Measurements from ENCODE around the gene WDR64. TPM values are rescaled to one million over a fixed set of nuclear protein-coding genes. Genes with fewer than 3 reads are reported as not detected.
"Not testable (repeated sequence)": the region's sequence is repeated elsewhere in the genome, so short reads cannot be mapped to it uniquely, and the experiment has no call there.

WDR64 gene
- total RNA-seq, 2 experiments from 2014 or later: 0.12 TPM

- CTCF ChIA-PET; H3K4me1 Mint-ChIP-seq; DNase-seq; H3K9me3 Mint-ChIP-seq (ENCODE audit: low read depth); H3K36me3 Mint-ChIP-seq; H3K27ac Mint-ChIP-seq; H3K4me3 Mint-ChIP-seq; H3K27me3 Mint-ChIP-seq; ATAC-seq: not testable (repeated sequence)
These were observed 29.9 kb downstream of the WDR64 start for GRCh38 chr1:241681861-241682448.

- Mint-ChIP-seq H3K9me3 (ENCODE audit: low read depth) (no peaks in the 10 kb centered on the region), H3K27ac (no peak overlapping the region), H3K4me3 (no peak overlapping the region), H3K27me3 (no peaks in the 10 kb centered on the region), H3K36me3 (no peaks in the 10 kb centered on the region), H3K4me1 (peaks cover under 1% of the 10 kb centered on the region)
- CTCF ChIA-PET: no interaction called here
- no peak for DNase-seq
- ATAC-seq: no peak
These were observed 30.8 kb downstream of the WDR64 start for GRCh38 chr1:241682921-241683320.

GRCh38 chr1:241684108-241684507, 32.0 kb downstream of the WDR64 start:
- no peak overlapping the region for H3K27ac Mint-ChIP-seq
- no peak for ATAC-seq
- H3K9me3 Mint-ChIP-seq (ENCODE audit: low read depth): no peaks in the 10 kb centered on the region

GRCh38 chr1:241688940-241689368, 36.9 kb downstream of the WDR64 start:
- Mint-ChIP-seq H3K4me3 (no peak overlapping the region), H3K36me3 (peaks cover 2% of the 10 kb centered on the region), H3K27me3 (no peaks in the 10 kb centered on the region), H3K9me3 (ENCODE audit: low read depth) (no peaks in the 10 kb centered on the region), H3K4me1 (no peaks in the 10 kb centered on the region), H3K27ac (no peak overlapping the region)
- DNase-seq (no peak), ATAC-seq (no peak)
- CTCF ChIA-PET: no interaction called here

More at GRCh38 chr1:241684108-241684507, 32.0 kb downstream of the WDR64 start:
- no peaks in the 10 kb centered on the region for H3K36me3 Mint-ChIP-seq
- CTCF ChIA-PET: no interaction called here
- H3K4me1 Mint-ChIP-seq: no peaks in the 10 kb centered on the region
- no peak overlapping the region for H3K4me3 Mint-ChIP-seq
- DNase-seq: no peak
- no peaks in the 10 kb centered on the region for H3K27me3 Mint-ChIP-seq

GRCh38 chr1:241695246-241696171, 43.4 kb downstream of the WDR64 start:
- no peaks in the 10 kb centered on the region for H3K4me1 Mint-ChIP-seq
- DNase-seq: no peak
- H3K4me3 Mint-ChIP-seq: no peak overlapping the region
- no peak for ATAC-seq
- no peak overlapping the region for H3K27ac Mint-ChIP-seq
- no peaks in the 10 kb centered on the region for H3K9me3 Mint-ChIP-seq (ENCODE audit: low read depth)
- CTCF ChIA-PET: no interaction called here
- H3K36me3 Mint-ChIP-seq: no peaks in the 10 kb centered on the region
- H3K27me3 Mint-ChIP-seq: no peaks in the 10 kb centered on the region

GRCh38 chr1:241696172-241696814, 44.2 kb downstream of the WDR64 start:
- CTCF ChIA-PET: no interaction called here
- Mint-ChIP-seq H3K4me3 (no peak overlapping the region), H3K9me3 (ENCODE audit: low read depth) (no peaks in the 10 kb centered on the region), H3K4me1 (peaks cover 3% of the 10 kb centered on the region), H3K27me3 (no peaks in the 10 kb centered on the region), H3K36me3 (peaks cover 2% of the 10 kb centered on the region), H3K27ac (no peak overlapping the region)
- no peak for DNase-seq
- no peak for ATAC-seq

- no peak for ATAC-seq
- Mint-ChIP-seq H3K4me3 (no peak overlapping the region), H3K27ac (no peak overlapping the region), H3K27me3 (no peaks in the 10 kb centered on the region), H3K36me3 (peaks cover 2% of the 10 kb centered on the region), H3K9me3 (ENCODE audit: low read depth) (no peaks in the 10 kb centered on the region), H3K4me1 (peaks cover 9% of the 10 kb centered on the region)
- no peak for DNase-seq
- CTCF ChIA-PET: no interaction called here
These were observed 44.9 kb downstream of the WDR64 start for GRCh38 chr1:241696815-241697639.

- no peak for DNase-seq
- H3K27ac Mint-ChIP-seq: no peak overlapping the region
- H3K36me3 Mint-ChIP-seq: peaks cover 2% of the 10 kb centered on the region
- H3K4me3 Mint-ChIP-seq: no peak overlapping the region
- no peaks in the 10 kb centered on the region for H3K27me3 Mint-ChIP-seq
- H3K9me3 Mint-ChIP-seq (ENCODE audit: low read depth): no peaks in the 10 kb centered on the region
- H3K4me1 Mint-ChIP-seq: peaks cover 10% of the 10 kb centered on the region
- ATAC-seq: no peak
- CTCF ChIA-PET: no interaction called here
These were observed 45.5 kb downstream of the WDR64 start for GRCh38 chr1:241697640-241698018.

- ATAC-seq (no peak), DNase-seq (no peak)
- no peak overlapping the region for H3K4me3 Mint-ChIP-seq
- peaks cover 10% of the 10 kb centered on the region for H3K4me1 Mint-ChIP-seq
- H3K9me3 Mint-ChIP-seq (ENCODE audit: low read depth): no peaks in the 10 kb centered on the region
- CTCF ChIA-PET: no interaction called here
- H3K27ac Mint-ChIP-seq: no peak overlapping the region
- peaks cover 2% of the 10 kb centered on the region for H3K36me3 Mint-ChIP-seq
- H3K27me3 Mint-ChIP-seq: no peaks in the 10 kb centered on the region
These were observed 46.1 kb downstream of the WDR64 start for GRCh38 chr1:241698177-241698576.

GRCh38 chr1:241701483-241702295, 49.6 kb downstream of the WDR64 start:
- H3K4me3 Mint-ChIP-seq: no peak overlapping the region
- H3K36me3 Mint-ChIP-seq: peaks cover 4% of the 10 kb centered on the region
- H3K27me3 Mint-ChIP-seq: no peaks in the 10 kb centered on the region
- CTCF ChIA-PET: no interaction called here
- no peak for DNase-seq
- H3K9me3 Mint-ChIP-seq (ENCODE audit: low read depth): no peaks in the 10 kb centered on the region
- H3K4me1 Mint-ChIP-seq: peaks cover 14% of the 10 kb centered on the region
- ATAC-seq: no peak
- H3K27ac Mint-ChIP-seq: no peak overlapping the region

- Mint-ChIP-seq H3K36me3 (peaks cover 4% of the 10 kb centered on the region), H3K27me3 (no peaks in the 10 kb centered on the region), H3K4me3 (no peak overlapping the region), H3K27ac (no peak overlapping the region), H3K9me3 (ENCODE audit: low read depth) (no peaks in the 10 kb centered on the region), H3K4me1 (peaks cover 23% of the 10 kb centered on the region)
- no peak for DNase-seq
- no peak for ATAC-seq
- CTCF ChIA-PET: no interaction called here
These were observed 50.6 kb downstream of the WDR64 start for GRCh38 chr1:241702442-241703373.

GRCh38 chr1:241703739-241704138, 51.7 kb downstream of the WDR64 start:
- DNase-seq; H3K27me3 Mint-ChIP-seq; H3K4me3 Mint-ChIP-seq; H3K9me3 Mint-ChIP-seq (ENCODE audit: low read depth); H3K36me3 Mint-ChIP-seq; H3K27ac Mint-ChIP-seq; ATAC-seq; CTCF ChIA-PET: not testable (repeated sequence)
- peaks cover 23% of the 10 kb centered on the region for H3K4me1 Mint-ChIP-seq
